DOHH2 (cell line): ENCODE data around the gene TRAF3IP3.
A peak's percentile ranks its signal among the peaks of the same experiment; 100 is the strongest.

Experiments
- H3F3A ChIP-seq: fragments of 200-600 bp; sonication (generic), shearing (Covaris generic); 2 replicates; pipeline ENCODE4 v1.6.0; 2016; ENCODE audit warnings: antibody characterized with exemption, mild to moderate bottlenecking; ENCODE audit not compliant: control insufficient read depth, insufficient read depth
- H3K27ac ChIP-seq: fragments of 200-600 bp; sonication (generic); 2 replicates; pipeline ENCODE4 v1.5.1; 2014; ENCODE audit warnings: low read depth, mild to moderate bottlenecking, low read length, moderate library complexity
- H3K27me3 ChIP-seq: fragments of 200-600 bp; sonication (generic); 2 replicates; pipeline ENCODE4 v1.6.1; 2014; ENCODE audit warnings: mild to moderate bottlenecking, low read length, mixed read lengths; ENCODE audit not compliant: control insufficient read depth
- H3K36me3 ChIP-seq: fragments of 200-600 bp; sonication (generic); 2 replicates; pipeline ENCODE4 v1.6.1; 2014; ENCODE audit warnings: mild to moderate bottlenecking, low read length, moderate library complexity, mixed read lengths; ENCODE audit not compliant: control insufficient read depth
- H3K4me1 ChIP-seq: fragments of 200-600 bp; sonication (generic); 2 replicates; pipeline ENCODE4 v1.6.1; 2014; ENCODE audit warnings: mild to moderate bottlenecking, low read length, mixed read lengths; ENCODE audit not compliant: control insufficient read depth
- H3K4me2 ChIP-seq: fragments of 200-600 bp; sonication (generic); 2 replicates; pipeline ENCODE4 v1.6.0; 2014; ENCODE audit warnings: mild to moderate bottlenecking, low read length, moderate library complexity
- H3K4me3 ChIP-seq: fragments of 200-600 bp; sonication (generic); 2 replicates; pipeline ENCODE4 v1.5.1; 2014; ENCODE audit warnings: mild to moderate bottlenecking, low read length, mixed read lengths
- H3K79me2 ChIP-seq: fragments of 200-600 bp; sonication (generic); 2 replicates; pipeline ENCODE4 v1.6.1; 2014; ENCODE audit warnings: mild to moderate bottlenecking, low read length, mixed read lengths; ENCODE audit not compliant: control insufficient read depth
- H3K9me2 ChIP-seq: fragments of 200-600 bp; sonication (generic); replicated peaks from 2 replicates; pipeline ENCODE4 v1.6.1; 2014; ENCODE audit warnings: mild to moderate bottlenecking, low read length, mixed read lengths; ENCODE audit not compliant: control insufficient read depth
- H3K9me3 ChIP-seq: fragments of 200-600 bp; sonication (generic); 2 replicates; pipeline ENCODE4 v1.6.1; 2014; ENCODE audit warnings: antibody characterized with exemption, low read length, mixed read lengths; ENCODE audit not compliant: control insufficient read depth, insufficient read depth
- H4K20me1 ChIP-seq: fragments of 200-600 bp; sonication (generic); 2 replicates; pipeline ENCODE4 v1.6.0; 2014; ENCODE audit warnings: low read depth, mild to moderate bottlenecking, antibody characterized with exemption, low read length, moderate library complexity; ENCODE audit not compliant: control insufficient read depth, insufficient read depth
- EZH2phosphoT487 ChIP-seq: fragments of 200-600 bp; sonication (generic); IDR thresholded peaks from 2 replicates; pipeline ENCODE4 v1.6.1; 2017; ENCODE audit warnings: borderline replicate concordance, mild to moderate bottlenecking, antibody characterized with exemption, low read length, moderate library complexity, mixed read lengths
- TF ChIP-seq, protein P1 (sequence below): fragments of 200-600 bp; sonication (generic); IDR thresholded peaks from one replicate; pipeline ENCODE4 v1.5.1; 2014; ENCODE audit warnings: antibody characterized with exemption, mild to moderate bottlenecking, low read depth, low read length; ENCODE audit not compliant: poor library complexity, severe bottlenecking

The TRAF3IP3 gene

DNA sequence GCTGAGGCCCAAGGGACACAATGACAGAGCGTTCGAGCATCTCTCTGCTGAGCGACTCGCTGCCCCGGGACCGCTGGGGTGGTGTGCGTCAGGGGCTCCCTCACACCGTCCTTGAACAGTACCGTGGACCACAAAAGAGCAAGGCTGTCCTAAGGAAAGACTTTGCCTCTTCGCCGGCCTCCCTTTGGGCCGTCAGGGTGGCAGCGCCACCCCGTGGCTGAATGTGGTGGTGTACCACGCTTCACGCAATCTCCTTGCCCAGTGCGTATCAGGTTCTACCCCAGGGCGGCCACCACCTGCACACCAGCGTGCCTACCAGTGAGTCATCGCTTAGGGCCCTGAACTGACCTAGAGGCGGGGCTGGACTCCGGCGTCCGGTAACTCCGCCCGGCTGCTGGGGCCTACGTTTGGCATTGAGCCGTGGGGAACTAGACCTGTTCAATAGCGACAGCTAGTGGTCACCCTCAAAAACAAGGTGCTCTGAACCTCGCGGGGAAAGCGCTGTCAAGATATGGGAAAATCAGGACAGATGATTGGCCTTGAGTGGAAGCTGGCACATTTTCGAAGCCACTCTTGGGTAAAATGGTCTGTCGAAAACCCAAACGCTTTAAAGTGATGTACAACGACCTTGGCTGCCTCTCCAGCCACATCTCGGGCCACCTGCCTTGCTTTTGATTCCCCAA is 8.1 kb upstream of the TRAF3IP3 start:
- Histone ChIP-seq H4K20me1 (no peaks in the 10 kb centered on the region), H3K36me3 (no peaks in the 10 kb centered on the region), H3K27ac (no peak overlapping the region), H3K9me2 (no peaks in the 10 kb centered on the region), H3K27me3 (peaks cover 6% of the 10 kb centered on the region; the same call in 1 of the 2 replicates), H3F3A (peaks cover 5% of the 10 kb centered on the region; the same call in 1 of the 2 replicates), H3K4me2 (peak overlapping the region; percentile 71), H3K9me3 (no peaks in the 10 kb centered on the region), H3K79me2 (no peaks in the 10 kb centered on the region), H3K4me3 (peak overlapping the region; percentile 69), H3K4me1 (peaks cover 11% of the 10 kb centered on the region)
- TF ChIP-seq, protein P1, sequence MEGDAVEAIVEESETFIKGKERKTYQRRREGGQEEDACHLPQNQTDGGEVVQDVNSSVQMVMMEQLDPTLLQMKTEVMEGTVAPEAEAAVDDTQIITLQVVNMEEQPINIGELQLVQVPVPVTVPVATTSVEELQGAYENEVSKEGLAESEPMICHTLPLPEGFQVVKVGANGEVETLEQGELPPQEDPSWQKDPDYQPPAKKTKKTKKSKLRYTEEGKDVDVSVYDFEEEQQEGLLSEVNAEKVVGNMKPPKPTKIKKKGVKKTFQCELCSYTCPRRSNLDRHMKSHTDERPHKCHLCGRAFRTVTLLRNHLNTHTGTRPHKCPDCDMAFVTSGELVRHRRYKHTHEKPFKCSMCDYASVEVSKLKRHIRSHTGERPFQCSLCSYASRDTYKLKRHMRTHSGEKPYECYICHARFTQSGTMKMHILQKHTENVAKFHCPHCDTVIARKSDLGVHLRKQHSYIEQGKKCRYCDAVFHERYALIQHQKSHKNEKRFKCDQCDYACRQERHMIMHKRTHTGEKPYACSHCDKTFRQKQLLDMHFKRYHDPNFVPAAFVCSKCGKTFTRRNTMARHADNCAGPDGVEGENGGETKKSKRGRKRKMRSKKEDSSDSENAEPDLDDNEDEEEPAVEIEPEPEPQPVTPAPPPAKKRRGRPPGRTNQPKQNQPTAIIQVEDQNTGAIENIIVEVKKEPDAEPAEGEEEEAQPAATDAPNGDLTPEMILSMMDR: peak; percentile 100
- no peak for TF ChIP-seq EZH2phosphoT487

DNA sequence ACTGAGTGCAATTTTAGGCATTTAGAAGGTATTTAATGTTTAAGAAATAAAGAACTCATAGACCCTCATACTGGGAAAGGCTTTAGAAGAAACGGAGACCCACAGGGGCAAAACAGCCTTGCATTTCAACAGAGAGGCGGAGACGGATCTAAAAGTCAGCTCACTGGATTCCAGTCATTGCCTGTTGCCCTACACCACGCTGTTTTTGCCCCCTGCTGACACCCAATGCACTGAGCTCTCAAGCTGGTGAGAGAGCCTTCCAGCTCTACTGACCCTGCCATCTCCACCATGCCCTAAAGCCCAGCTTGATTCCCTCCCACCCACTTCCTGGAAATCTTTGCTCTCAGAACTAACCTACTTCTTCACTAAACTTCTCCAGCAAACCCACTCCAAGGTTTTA is 7.2 kb upstream of the TRAF3IP3 start:
- Histone ChIP-seq H3K4me2 (no peak overlapping the region), H3K9me2 (no peaks in the 10 kb centered on the region), H3K79me2 (no peaks in the 10 kb centered on the region), H3K9me3 (no peaks in the 10 kb centered on the region), H4K20me1 (no peaks in the 10 kb centered on the region), H3F3A (peaks cover 5% of the 10 kb centered on the region; the same call in 1 of the 2 replicates), H3K27ac (no peak overlapping the region), H3K36me3 (no peaks in the 10 kb centered on the region), H3K4me3 (no peak overlapping the region), H3K27me3 (peaks cover 6% of the 10 kb centered on the region; the same call in 1 of the 2 replicates), H3K4me1 (peaks cover 11% of the 10 kb centered on the region)
- TF ChIP-seq EZH2phosphoT487: no peak
- TF ChIP-seq, protein P1: no peak

DNA sequence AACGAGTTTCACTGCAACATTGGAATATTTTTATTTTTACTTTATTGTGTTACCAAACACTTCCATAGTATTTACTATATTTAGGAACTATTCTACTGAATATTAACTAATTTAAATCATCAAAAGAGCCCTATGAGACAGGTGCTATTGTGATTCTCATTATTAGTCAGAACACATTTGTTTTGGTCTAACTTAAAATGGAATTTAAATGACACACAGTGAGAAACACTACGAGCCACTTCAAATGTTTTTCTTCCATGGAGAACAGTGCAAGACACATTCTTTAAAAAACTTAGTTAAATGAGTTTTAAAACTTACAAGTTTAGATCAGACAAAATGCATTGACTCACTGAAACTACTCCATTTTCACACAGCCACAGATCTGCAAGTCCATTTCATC is 6.6 kb upstream of the TRAF3IP3 start:
- H3K79me2 ChIP-seq: no peaks in the 10 kb centered on the region
- no peaks in the 10 kb centered on the region for H3K9me2 ChIP-seq
- H3K36me3 ChIP-seq: no peaks in the 10 kb centered on the region
- H3K27me3 ChIP-seq: peaks cover 6% of the 10 kb centered on the region; the same call in 1 of the 2 replicates
- H3F3A ChIP-seq: peaks cover 5% of the 10 kb centered on the region; the same call in 1 of the 2 replicates
- no peak overlapping the region for H3K4me2 ChIP-seq
- no peaks in the 10 kb centered on the region for H4K20me1 ChIP-seq
- no peak overlapping the region for H3K4me3 ChIP-seq
- TF ChIP-seq, protein P1: no peak
- no peak for TF ChIP-seq EZH2phosphoT487
- H3K9me3 ChIP-seq: no peaks in the 10 kb centered on the region
- H3K27ac ChIP-seq: no peak overlapping the region
- H3K4me1 ChIP-seq: peaks cover 11% of the 10 kb centered on the region
